HG03135 (cell line): ENCODE results near the gene ZNF253.
A peak's percentile ranks its signal among the peaks of the same experiment; 100 is the strongest.
"Not testable (repeated sequence)": the region's sequence is repeated elsewhere in the genome, so short reads cannot be mapped to it uniquely, and the experiment has no call there.

Experiments used
- ATAC-seq: cut with Tn5 transposase; IDR thresholded peaks from one replicate; pipeline ENCODE4 v1.9.1; 2021; ENCODE audit warnings: mild to moderate bottlenecking, moderate library complexity; ENCODE audit not compliant: unreplicated experiment

ZNF253 gene

GRCh38 chr19:19865750-19866610 is at the start of gene ZNF253:
TSS of gene ZNF253 (plus strand) at chr19:19865882. CDS start at chr19:19865997, 115 bp downstream.
- peak; percentile 98 for ATAC-seq

GRCh38 chr19:19816679-19817078 is 49.0 kb upstream of the ZNF253 start:
- ATAC-seq: no peak

- no peak for ATAC-seq
Observed at GRCh38 chr19:19817357-19817756, 48.3 kb upstream of the ZNF253 start.

- ATAC-seq: no peak
Observed at GRCh38 chr19:19820774-19821320, 44.8 kb upstream of the ZNF253 start.

- peak; percentile 82 for ATAC-seq
Observed at GRCh38 chr19:19821366-19821951, 44.2 kb upstream of the ZNF253 start, which contains the start of gene ZNF506. TSS of gene ZNF506 (minus strand) at chr19:19821750. CDS start at chr19:19821603, 147 bp downstream.

GRCh38 chr19:19821976-19822375 is 43.7 kb upstream of the ZNF253 start:
- ATAC-seq: peak; percentile 3

- ATAC-seq: no peak
Observed at GRCh38 chr19:19823916-19824315, 41.8 kb upstream of the ZNF253 start.

- no peak for ATAC-seq
Observed at GRCh38 chr19:19826875-19827274, 38.8 kb upstream of the ZNF253 start.

GRCh38 chr19:19835560-19836038 is 30.1 kb upstream of the ZNF253 start:
- ATAC-seq: no peak

- ATAC-seq: no peak
Observed at GRCh38 chr19:19847781-19848180, 17.9 kb upstream of the ZNF253 start.

- ATAC-seq: no peak
Observed at GRCh38 chr19:19849056-19849455, 16.6 kb upstream of the ZNF253 start.

- ATAC-seq: not testable (repeated sequence)
Observed at GRCh38 chr19:19851740-19852139, 13.9 kb upstream of the ZNF253 start.

GRCh38 chr19:19858751-19859150 is 6.9 kb upstream of the ZNF253 start:
- no peak for ATAC-seq

- ATAC-seq: no peak
Observed at GRCh38 chr19:19860756-19861390, 4.8 kb upstream of the ZNF253 start.

- no peak for ATAC-seq
Observed at GRCh38 chr19:19866611-19867248, 1.0 kb downstream of the ZNF253 start.

GRCh38 chr19:19870086-19870485 is 4.4 kb downstream of the ZNF253 start:
- ATAC-seq: not testable (repeated sequence)

- no peak for ATAC-seq
Observed at GRCh38 chr19:19871932-19872331, 6.2 kb downstream of the ZNF253 start.

- ATAC-seq: no peak
Observed at GRCh38 chr19:19873381-19873780, 7.7 kb downstream of the ZNF253 start.

GRCh38 chr19:19877724-19878123 is 12.0 kb downstream of the ZNF253 start:
- no peak for ATAC-seq

- ATAC-seq: no peak
Observed at GRCh38 chr19:19884583-19884982, 18.9 kb downstream of the ZNF253 start.
